ENCODE measurements around the gene CELF3.

CELF3 gene

GRCh38 chr1:151729157-151729965 lies 12.8 kb upstream of the CELF3 start:
- Histone ChIP-seq H2AFZ (ENCODE audit: low read depth, low read length) (no peak overlapping the region), H3K36me3 (ENCODE audit: insufficient read depth, low read length) (no peaks in the 10 kb centered on the region), H3K27me3 (ENCODE audit: insufficient read depth, low read length, poor library complexity) (peaks cover 10% of the 10 kb centered on the region), H3K27ac (ENCODE audit: low read length) (no peak overlapping the region), H3K4me3 (ENCODE audit: low read depth in 1 of 2, low read length in 2 of 2) (no peak overlapping the region), H3K4me1 (ENCODE audit: insufficient read depth, low read length) (no peaks in the 10 kb centered on the region), H3K4me2 (ENCODE audit: insufficient read depth, low read length) (no peak overlapping the region), H4K20me1 (ENCODE audit: insufficient read depth, low read length) (no peaks in the 10 kb centered on the region), H3K79me2 (ENCODE audit: insufficient read depth, low read length) (no peaks in the 10 kb centered on the region), H3K9ac (ENCODE audit: low read depth, low read length) (no peak overlapping the region), H3K9me3 (ENCODE audit: insufficient read depth, low read length, severe bottlenecking) (no peaks in the 10 kb centered on the region)
- no peak for TF ChIP-seq EZH2 (IDR thresholded peaks at IDR 0.05; ENCODE audit: borderline replicate concordance, low read depth, low read length, severe bottlenecking)
- TF ChIP-seq, protein P1, sequence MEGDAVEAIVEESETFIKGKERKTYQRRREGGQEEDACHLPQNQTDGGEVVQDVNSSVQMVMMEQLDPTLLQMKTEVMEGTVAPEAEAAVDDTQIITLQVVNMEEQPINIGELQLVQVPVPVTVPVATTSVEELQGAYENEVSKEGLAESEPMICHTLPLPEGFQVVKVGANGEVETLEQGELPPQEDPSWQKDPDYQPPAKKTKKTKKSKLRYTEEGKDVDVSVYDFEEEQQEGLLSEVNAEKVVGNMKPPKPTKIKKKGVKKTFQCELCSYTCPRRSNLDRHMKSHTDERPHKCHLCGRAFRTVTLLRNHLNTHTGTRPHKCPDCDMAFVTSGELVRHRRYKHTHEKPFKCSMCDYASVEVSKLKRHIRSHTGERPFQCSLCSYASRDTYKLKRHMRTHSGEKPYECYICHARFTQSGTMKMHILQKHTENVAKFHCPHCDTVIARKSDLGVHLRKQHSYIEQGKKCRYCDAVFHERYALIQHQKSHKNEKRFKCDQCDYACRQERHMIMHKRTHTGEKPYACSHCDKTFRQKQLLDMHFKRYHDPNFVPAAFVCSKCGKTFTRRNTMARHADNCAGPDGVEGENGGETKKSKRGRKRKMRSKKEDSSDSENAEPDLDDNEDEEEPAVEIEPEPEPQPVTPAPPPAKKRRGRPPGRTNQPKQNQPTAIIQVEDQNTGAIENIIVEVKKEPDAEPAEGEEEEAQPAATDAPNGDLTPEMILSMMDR (IDR thresholded peaks at IDR 0.05; ENCODE audit: borderline replicate concordance, extremely low read depth, low read length, poor library complexity, severe bottlenecking), result no peak
- no peak for ATAC-seq (ENCODE audit: insufficient read depth, low read depth)
- DNase-seq, result no peak

- no peak for TF ChIP-seq EZH2 (IDR thresholded peaks at IDR 0.05; ENCODE audit: borderline replicate concordance, low read depth, low read length, severe bottlenecking)
- TF ChIP-seq, protein P1 (IDR thresholded peaks at IDR 0.05; ENCODE audit: borderline replicate concordance, extremely low read depth, low read length, poor library complexity, severe bottlenecking), result no peak
- Histone ChIP-seq H3K36me3 (ENCODE audit: insufficient read depth, low read length) (no peaks in the 10 kb centered on the region), H3K27ac (ENCODE audit: low read length) (no peak overlapping the region), H2AFZ (ENCODE audit: low read depth, low read length) (no peak overlapping the region), H4K20me1 (ENCODE audit: insufficient read depth, low read length) (no peaks in the 10 kb centered on the region), H3K9me3 (ENCODE audit: insufficient read depth, low read length, severe bottlenecking) (no peaks in the 10 kb centered on the region), H3K9ac (ENCODE audit: low read depth, low read length) (no peak overlapping the region), H3K4me3 (ENCODE audit: low read depth in 1 of 2, low read length in 2 of 2) (no peak overlapping the region), H3K27me3 (ENCODE audit: insufficient read depth, low read length, poor library complexity) (peaks cover 10% of the 10 kb centered on the region), H3K79me2 (ENCODE audit: insufficient read depth, low read length) (no peaks in the 10 kb centered on the region), H3K4me1 (ENCODE audit: insufficient read depth, low read length) (no peaks in the 10 kb centered on the region), H3K4me2 (ENCODE audit: insufficient read depth, low read length) (no peak overlapping the region)
- ATAC-seq (ENCODE audit: insufficient read depth, low read depth) (no peak), DNase-seq (no peak)
Observed at GRCh38 chr1:151728151-151729054, 11.8 kb upstream of the CELF3 start.

DNA sequence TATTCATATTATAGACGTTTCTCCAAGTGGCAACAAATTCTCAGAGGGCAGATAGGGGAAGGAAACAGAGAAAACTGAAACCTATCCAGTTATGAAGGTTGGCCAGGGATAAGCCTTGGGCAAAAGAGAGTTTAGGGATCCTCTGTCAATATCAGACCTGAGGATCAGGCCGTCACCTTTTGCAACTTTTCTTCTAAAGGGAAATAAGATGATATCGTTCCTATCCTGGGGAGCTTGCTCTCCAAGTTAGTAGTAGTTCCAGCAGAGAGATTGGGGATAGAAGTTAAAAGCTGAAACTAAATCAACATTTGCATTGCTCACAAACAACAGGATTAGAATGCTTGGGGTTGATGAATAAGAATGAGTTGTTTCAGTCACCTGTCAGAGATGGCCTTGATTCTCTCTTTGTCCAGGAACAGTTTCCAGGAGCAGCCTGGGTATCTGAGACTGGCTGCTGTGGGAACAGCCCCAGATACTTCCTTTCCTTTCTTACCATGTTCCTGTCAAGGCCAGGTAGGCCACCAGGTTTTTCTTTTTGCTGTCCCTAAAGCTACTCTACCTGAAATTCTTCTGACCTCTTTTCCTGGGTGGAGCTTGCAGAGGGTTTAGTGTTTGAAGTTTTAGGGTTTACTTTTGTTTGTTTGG lies 7.2 kb upstream of the CELF3 start:
- H3K9me3 ChIP-seq (ENCODE audit: insufficient read depth, low read length, severe bottlenecking), result no peaks in the 10 kb centered on the region
- DNase-seq, result no peak
- H3K27me3 ChIP-seq (ENCODE audit: insufficient read depth, low read length, poor library complexity), result peaks cover 34% of the 10 kb centered on the region
- H3K9ac ChIP-seq (ENCODE audit: low read depth, low read length), result no peak overlapping the region
- no peak overlapping the region for H2AFZ ChIP-seq (ENCODE audit: low read depth, low read length)
- no peak for ATAC-seq (ENCODE audit: insufficient read depth, low read depth)
- no peaks in the 10 kb centered on the region for H4K20me1 ChIP-seq (ENCODE audit: insufficient read depth, low read length)
- H3K4me3 ChIP-seq (ENCODE audit: low read depth in 1 of 2, low read length in 2 of 2), result no peak overlapping the region
- no peaks in the 10 kb centered on the region for H3K79me2 ChIP-seq (ENCODE audit: insufficient read depth, low read length)
- H3K27ac ChIP-seq (ENCODE audit: low read length), result no peak overlapping the region
- H3K36me3 ChIP-seq (ENCODE audit: insufficient read depth, low read length), result no peaks in the 10 kb centered on the region
- TF ChIP-seq EZH2 (IDR thresholded peaks at IDR 0.05; ENCODE audit: borderline replicate concordance, low read depth, low read length, severe bottlenecking), result no peak
- TF ChIP-seq, protein P1 (IDR thresholded peaks at IDR 0.05; ENCODE audit: borderline replicate concordance, extremely low read depth, low read length, poor library complexity, severe bottlenecking), result no peak
- H3K4me2 ChIP-seq (ENCODE audit: insufficient read depth, low read length), result no peak overlapping the region
- H3K4me1 ChIP-seq (ENCODE audit: insufficient read depth, low read length), result peaks cover 7% of the 10 kb centered on the region
